DOHH2 (cell line): ENCODE measurements around the gene NINJ1.
A peak's percentile ranks its signal among the peaks of the same experiment; 100 is the strongest.

Experiments
- H3F3A ChIP-seq: fragments of 200-600 bp; sonication (generic), shearing (Covaris generic); 2 replicates; pipeline ENCODE4 v1.6.0; 2016; ENCODE audit warnings: antibody characterized with exemption, mild to moderate bottlenecking; ENCODE audit not compliant: control insufficient read depth, insufficient read depth
- H3K27ac ChIP-seq: fragments of 200-600 bp; sonication (generic); 2 replicates; pipeline ENCODE4 v1.5.1; 2014; ENCODE audit warnings: low read depth, mild to moderate bottlenecking, low read length, moderate library complexity
- H3K27me3 ChIP-seq: fragments of 200-600 bp; sonication (generic); 2 replicates; pipeline ENCODE4 v1.6.1; 2014; ENCODE audit warnings: mild to moderate bottlenecking, low read length, mixed read lengths; ENCODE audit not compliant: control insufficient read depth
- H3K36me3 ChIP-seq: fragments of 200-600 bp; sonication (generic); 2 replicates; pipeline ENCODE4 v1.6.1; 2014; ENCODE audit warnings: mild to moderate bottlenecking, low read length, moderate library complexity, mixed read lengths; ENCODE audit not compliant: control insufficient read depth
- H3K4me1 ChIP-seq: fragments of 200-600 bp; sonication (generic); 2 replicates; pipeline ENCODE4 v1.6.1; 2014; ENCODE audit warnings: mild to moderate bottlenecking, low read length, mixed read lengths; ENCODE audit not compliant: control insufficient read depth
- H3K4me2 ChIP-seq: fragments of 200-600 bp; sonication (generic); 2 replicates; pipeline ENCODE4 v1.6.0; 2014; ENCODE audit warnings: mild to moderate bottlenecking, low read length, moderate library complexity
- H3K4me3 ChIP-seq: fragments of 200-600 bp; sonication (generic); 2 replicates; pipeline ENCODE4 v1.5.1; 2014; ENCODE audit warnings: mild to moderate bottlenecking, low read length, mixed read lengths
- H3K79me2 ChIP-seq: fragments of 200-600 bp; sonication (generic); 2 replicates; pipeline ENCODE4 v1.6.1; 2014; ENCODE audit warnings: mild to moderate bottlenecking, low read length, mixed read lengths; ENCODE audit not compliant: control insufficient read depth
- H3K9me2 ChIP-seq: fragments of 200-600 bp; sonication (generic); replicated peaks from 2 replicates; pipeline ENCODE4 v1.6.1; 2014; ENCODE audit warnings: mild to moderate bottlenecking, low read length, mixed read lengths; ENCODE audit not compliant: control insufficient read depth
- H3K9me3 ChIP-seq: fragments of 200-600 bp; sonication (generic); 2 replicates; pipeline ENCODE4 v1.6.1; 2014; ENCODE audit warnings: antibody characterized with exemption, low read length, mixed read lengths; ENCODE audit not compliant: control insufficient read depth, insufficient read depth
- H4K20me1 ChIP-seq: fragments of 200-600 bp; sonication (generic); 2 replicates; pipeline ENCODE4 v1.6.0; 2014; ENCODE audit warnings: low read depth, mild to moderate bottlenecking, antibody characterized with exemption, low read length, moderate library complexity; ENCODE audit not compliant: control insufficient read depth, insufficient read depth
- EZH2phosphoT487 ChIP-seq: fragments of 200-600 bp; sonication (generic); IDR thresholded peaks from 2 replicates; pipeline ENCODE4 v1.6.1; 2017; ENCODE audit warnings: borderline replicate concordance, mild to moderate bottlenecking, antibody characterized with exemption, low read length, moderate library complexity, mixed read lengths
- TF ChIP-seq, protein P1 (sequence below): fragments of 200-600 bp; sonication (generic); IDR thresholded peaks from one replicate; pipeline ENCODE4 v1.5.1; 2014; ENCODE audit warnings: antibody characterized with exemption, mild to moderate bottlenecking, low read depth, low read length; ENCODE audit not compliant: poor library complexity, severe bottlenecking

NINJ1 gene

GRCh38 chr9:93100276-93100636 lies 33.8 kb downstream of the NINJ1 start:
- Histone ChIP-seq H3F3A (0 out of 2 replicates have a peak, but pooled peaks cover 6% of the 10 kb centered on the region), H3K27me3 (no peaks in the 10 kb centered on the region), H4K20me1 (no peaks in the 10 kb centered on the region), H3K36me3 (no peaks in the 10 kb centered on the region), H3K4me1 (peaks cover 15% of the 10 kb centered on the region), H3K4me2 (no peak overlapping the region), H3K27ac (no peak overlapping the region), H3K79me2 (peaks cover 16% of the 10 kb centered on the region), H3K4me3 (no peak overlapping the region), H3K9me2 (no peaks in the 10 kb centered on the region), H3K9me3 (no peaks in the 10 kb centered on the region)
- TF ChIP-seq EZH2phosphoT487: no peak
- TF ChIP-seq, protein P1, sequence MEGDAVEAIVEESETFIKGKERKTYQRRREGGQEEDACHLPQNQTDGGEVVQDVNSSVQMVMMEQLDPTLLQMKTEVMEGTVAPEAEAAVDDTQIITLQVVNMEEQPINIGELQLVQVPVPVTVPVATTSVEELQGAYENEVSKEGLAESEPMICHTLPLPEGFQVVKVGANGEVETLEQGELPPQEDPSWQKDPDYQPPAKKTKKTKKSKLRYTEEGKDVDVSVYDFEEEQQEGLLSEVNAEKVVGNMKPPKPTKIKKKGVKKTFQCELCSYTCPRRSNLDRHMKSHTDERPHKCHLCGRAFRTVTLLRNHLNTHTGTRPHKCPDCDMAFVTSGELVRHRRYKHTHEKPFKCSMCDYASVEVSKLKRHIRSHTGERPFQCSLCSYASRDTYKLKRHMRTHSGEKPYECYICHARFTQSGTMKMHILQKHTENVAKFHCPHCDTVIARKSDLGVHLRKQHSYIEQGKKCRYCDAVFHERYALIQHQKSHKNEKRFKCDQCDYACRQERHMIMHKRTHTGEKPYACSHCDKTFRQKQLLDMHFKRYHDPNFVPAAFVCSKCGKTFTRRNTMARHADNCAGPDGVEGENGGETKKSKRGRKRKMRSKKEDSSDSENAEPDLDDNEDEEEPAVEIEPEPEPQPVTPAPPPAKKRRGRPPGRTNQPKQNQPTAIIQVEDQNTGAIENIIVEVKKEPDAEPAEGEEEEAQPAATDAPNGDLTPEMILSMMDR: no peak

- no peak overlapping the region for H3K27ac ChIP-seq
- no peaks in the 10 kb centered on the region for H4K20me1 ChIP-seq
- no peaks in the 10 kb centered on the region for H3K27me3 ChIP-seq
- peaks cover 21% of the 10 kb centered on the region for H3K4me1 ChIP-seq
- H3K9me3 ChIP-seq: no peaks in the 10 kb centered on the region
- H3K79me2 ChIP-seq: peaks cover 16% of the 10 kb centered on the region
- no peak overlapping the region for H3K4me2 ChIP-seq
- H3K36me3 ChIP-seq: no peaks in the 10 kb centered on the region
- no peak overlapping the region for H3K4me3 ChIP-seq
- H3K9me2 ChIP-seq: no peaks in the 10 kb centered on the region
- TF ChIP-seq EZH2phosphoT487: no peak
- TF ChIP-seq, protein P1: no peak
- 0 out of 2 replicates have a peak, but pooled peaks cover 6% of the 10 kb centered on the region for H3F3A ChIP-seq
Observed at GRCh38 chr9:93099551-93100275, 34.3 kb downstream of the NINJ1 start.

DNA sequence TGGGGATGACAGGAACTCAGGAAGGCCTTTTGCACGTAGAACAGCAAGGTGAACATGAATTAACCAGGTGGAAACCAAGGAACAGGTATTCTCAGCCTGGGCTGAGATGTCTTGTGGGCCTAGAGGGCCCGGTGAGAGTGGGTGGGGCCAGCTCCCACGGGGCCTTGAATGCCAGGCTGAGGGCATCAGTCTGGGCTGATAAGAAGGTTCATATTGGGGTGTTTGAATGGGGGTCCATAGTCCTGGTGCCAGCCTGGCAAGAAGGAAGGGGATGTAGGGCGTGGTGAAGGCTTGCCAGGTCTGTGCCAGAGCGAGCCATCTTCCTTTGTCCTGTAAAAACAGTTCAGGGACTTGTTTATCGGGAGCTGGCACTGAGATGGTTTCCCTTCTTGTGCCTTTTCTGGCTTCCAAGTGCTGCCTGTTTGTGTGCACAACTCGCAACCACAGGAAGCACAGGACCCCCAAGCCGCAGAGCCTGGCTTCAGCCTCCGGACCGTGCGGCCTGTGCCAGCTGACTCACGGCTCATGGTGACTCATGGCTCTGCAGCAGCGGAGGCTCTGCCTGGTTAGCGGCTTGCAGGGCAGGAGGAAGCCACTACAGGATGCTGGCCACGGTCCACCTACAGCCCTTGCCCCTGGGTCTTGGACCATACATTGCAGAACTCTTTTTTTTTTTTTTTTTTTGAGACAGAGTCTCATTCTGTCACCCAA lies 35.7 kb downstream of the NINJ1 start:
- no peaks in the 10 kb centered on the region for H3K27me3 ChIP-seq
- H4K20me1 ChIP-seq: no peaks in the 10 kb centered on the region
- no peaks in the 10 kb centered on the region for H3K9me3 ChIP-seq
- H3K9me2 ChIP-seq: no peaks in the 10 kb centered on the region
- peak overlapping the region; percentile 95; the same call in 1 of the 2 replicates for H3K4me2 ChIP-seq
- H3K36me3 ChIP-seq: no peaks in the 10 kb centered on the region
- peaks cover 16% of the 10 kb centered on the region for H3K79me2 ChIP-seq
- peaks cover 18% of the 10 kb centered on the region; the same call in 1 of the 2 replicates for H3F3A ChIP-seq
- no peak overlapping the region for H3K4me3 ChIP-seq
- peaks cover 34% of the 10 kb centered on the region for H3K4me1 ChIP-seq
- H3K27ac ChIP-seq: no peak overlapping the region
- TF ChIP-seq EZH2phosphoT487: no peak
- TF ChIP-seq, protein P1: no peak
